SK-N-SH treated with all-trans-retinoic acid at 6 μM for 48 hours (cell line): Measurements from ENCODE around the gene HMSD.

Experiments used
- RARB ChIP-seq: fragments of 250-450 bp; sonication (Bioruptor Pico); IDR thresholded peaks from 2 replicates; pipeline ENCODE4 v1.8.0; 2021; ENCODE audit warnings: mild to moderate bottlenecking, moderate library complexity
- ZC3H10 ChIP-seq: fragments of 250-450 bp; sonication (Bioruptor Pico); IDR thresholded peaks from 2 replicates; pipeline ENCODE4 v1.5.1; 2021; ENCODE audit warnings: mild to moderate bottlenecking, moderate library complexity
- ZFP30 ChIP-seq: fragments of 450-650 bp; formaldehyde crosslinking; IDR thresholded peaks from 2 replicates; pipeline ENCODE4 v1.5.0; 2022; ENCODE audit warnings: mild to moderate bottlenecking, moderate library complexity

- TF ChIP-seq ZC3H10 (CRISPR knock-in tag): no peak
- no peak for TF ChIP-seq RARB (CRISPR knock-in tag)
- no peak for TF ChIP-seq ZFP30 (CRISPR knock-in tag)
Measured at GRCh38 chr18:63994783-63995399, 45.8 kb downstream of the HMSD start.
